HEK293 (cell line): ENCODE results near the gene LCA5L.

Experiments used
- CTCF ChIP-seq: fragments of 450-650 bp; formaldehyde crosslinking; IDR thresholded peaks from 2 replicates; pipeline ENCODE4 v1.5.1; 2016; ENCODE audit warnings: missing biosample characterization, missing genetic modification characterization
- ELK4 ChIP-seq: IDR thresholded peaks from 2 replicates; pipeline ENCODE4 v1.6.1; 2011; ENCODE audit warnings: mild to moderate bottlenecking, low read depth, low read length, borderline replicate concordance
- GFI1B ChIP-seq: fragments of 450-650 bp; formaldehyde crosslinking; IDR thresholded peaks from 2 replicates; pipeline ENCODE4 v1.5.1; 2016; ENCODE audit warnings: missing biosample characterization, missing genetic modification characterization
- ZBTB1 ChIP-seq: fragments of 450-650 bp; formaldehyde crosslinking; IDR thresholded peaks from 2 replicates; pipeline ENCODE4 v1.5.1; 2016; ENCODE audit warnings: missing biosample characterization, missing genetic modification characterization
- ZBTB11 ChIP-seq: fragments of 450-650 bp; formaldehyde crosslinking; conservative IDR thresholded peaks from 2 replicates; pipeline ENCODE4 v1.5.1; 2016; ENCODE audit warnings: low read depth, missing biosample characterization, missing genetic modification characterization
- ZBTB8A ChIP-seq: fragments of 450-650 bp; formaldehyde crosslinking; IDR thresholded peaks from 2 replicates; pipeline ENCODE4 v1.5.1; 2016; ENCODE audit warnings: missing biosample characterization, missing genetic modification characterization
- ZNF184 ChIP-seq: fragments of 450-650 bp; IDR thresholded peaks from 2 replicates; pipeline ENCODE4 v1.5.1; 2018; ENCODE audit warnings: missing biosample characterization, mild to moderate bottlenecking, missing genetic modification characterization
- ZNF26 ChIP-seq: fragments of 450-650 bp; formaldehyde crosslinking; IDR thresholded peaks from 2 replicates; pipeline ENCODE4 v1.5.1; 2016; ENCODE audit warnings: missing biosample characterization, missing genetic modification characterization
- ZNF549 ChIP-seq: fragments of 450-650 bp; IDR thresholded peaks from 2 replicates; pipeline ENCODE4 v1.5.1; 2018; ENCODE audit warnings: missing biosample characterization, missing genetic modification characterization, mild to moderate bottlenecking, inconsistent platforms, moderate library complexity
- ZNF555 ChIP-seq: fragments of 450-650 bp; formaldehyde crosslinking; conservative IDR thresholded peaks from 2 replicates; pipeline ENCODE4 v1.5.1; 2017; ENCODE audit warnings: missing biosample characterization, mild to moderate bottlenecking, missing genetic modification characterization, inconsistent platforms
- ZNF701 ChIP-seq: fragments of 450-650 bp; formaldehyde crosslinking; IDR thresholded peaks from 2 replicates; pipeline ENCODE4 v1.5.1; 2016; ENCODE audit warnings: missing biosample characterization, missing genetic modification characterization

- TF ChIP-seq ZBTB8A (tag by site-specific recombination) (no peak), ELK4 (no peak), ZBTB1 (tag by site-specific recombination) (no peak), CTCF (no peak), ZNF184 (tag by site-specific recombination) (no peak), GFI1B (tag by site-specific recombination) (no peak), ZNF555 (tag by site-specific recombination) (no peak), ZBTB11 (tag by site-specific recombination) (no peak), ZNF701 (no peak), ZNF26 (no peak), ZNF549 (tag by site-specific recombination) (no peak)
Measured at GRCh38 chr21:39484711-39485276, 39.2 kb upstream of the LCA5L start.
